ENCODE measurements around the gene KLHL40.
"Not testable (repeated sequence)": the region's sequence is repeated elsewhere in the genome, so short reads cannot be mapped to it uniquely, and the experiment has no call there.

The KLHL40 gene

DNA sequence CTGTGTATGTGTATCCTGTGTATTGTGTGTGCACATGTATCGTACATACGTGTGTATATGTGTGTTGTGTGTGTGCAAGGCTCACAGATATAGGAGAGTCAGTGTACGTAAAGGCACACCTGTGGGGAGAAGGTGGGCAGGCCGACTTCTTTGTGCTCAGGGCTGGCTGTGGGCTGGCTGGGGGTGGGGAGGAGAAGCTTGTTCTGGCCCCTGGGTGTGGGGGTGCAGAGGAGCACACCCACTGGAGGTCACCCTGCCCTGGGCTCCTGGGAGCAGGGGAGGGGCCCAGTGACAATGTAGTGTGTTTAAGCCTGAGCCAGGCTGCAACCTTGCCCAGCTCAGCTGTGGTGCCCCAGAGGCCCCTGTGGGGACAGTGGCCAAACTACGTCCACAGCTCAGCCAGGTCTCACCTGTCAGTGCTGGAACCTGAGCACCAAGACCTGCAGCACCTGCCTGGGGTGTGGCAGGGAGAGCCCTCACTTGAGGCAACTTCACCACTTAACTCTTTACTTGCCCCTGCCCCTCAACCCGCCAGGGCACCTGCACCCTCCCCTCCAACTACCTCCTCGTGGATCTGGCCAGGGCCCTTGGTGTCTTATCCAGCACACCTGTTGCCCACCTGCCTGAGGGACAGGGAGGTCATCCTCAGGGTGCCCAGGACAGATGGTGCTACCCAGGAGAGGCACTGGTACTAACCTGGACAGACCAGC, 19.9 kb downstream of the KLHL40 start:
- no peak for DNase-seq

DNA sequence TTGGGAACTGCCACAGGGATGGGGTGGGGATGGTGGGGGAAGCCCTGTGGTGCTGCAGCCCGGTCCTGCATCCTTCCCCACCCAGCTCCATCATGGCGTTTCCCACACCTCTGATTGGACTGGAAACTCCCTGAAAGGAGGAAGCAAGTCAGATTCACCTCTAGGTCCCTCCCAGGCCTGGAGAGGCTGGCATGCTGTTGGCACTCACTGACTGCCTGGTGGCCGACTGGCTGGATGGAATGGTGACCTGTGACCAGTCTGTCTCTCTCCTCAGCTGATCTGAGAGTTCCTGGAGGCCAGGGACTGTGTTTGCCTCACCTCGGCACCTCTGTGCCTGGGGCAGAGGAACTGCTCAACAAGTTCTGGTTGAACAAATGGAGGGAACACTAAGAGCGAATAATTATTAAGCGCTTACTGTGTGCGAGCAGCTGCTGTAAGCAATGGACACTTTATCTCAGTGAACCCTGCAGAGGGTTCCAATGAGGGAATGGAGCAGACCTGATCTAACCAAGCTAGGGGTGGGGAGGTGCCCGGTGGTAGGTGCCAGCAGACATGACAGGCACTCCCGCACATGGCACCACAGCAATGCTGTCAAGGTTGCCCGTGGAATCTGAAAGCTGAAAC, 20.7 kb downstream of the KLHL40 start:
- no peak for DNase-seq

DNA sequence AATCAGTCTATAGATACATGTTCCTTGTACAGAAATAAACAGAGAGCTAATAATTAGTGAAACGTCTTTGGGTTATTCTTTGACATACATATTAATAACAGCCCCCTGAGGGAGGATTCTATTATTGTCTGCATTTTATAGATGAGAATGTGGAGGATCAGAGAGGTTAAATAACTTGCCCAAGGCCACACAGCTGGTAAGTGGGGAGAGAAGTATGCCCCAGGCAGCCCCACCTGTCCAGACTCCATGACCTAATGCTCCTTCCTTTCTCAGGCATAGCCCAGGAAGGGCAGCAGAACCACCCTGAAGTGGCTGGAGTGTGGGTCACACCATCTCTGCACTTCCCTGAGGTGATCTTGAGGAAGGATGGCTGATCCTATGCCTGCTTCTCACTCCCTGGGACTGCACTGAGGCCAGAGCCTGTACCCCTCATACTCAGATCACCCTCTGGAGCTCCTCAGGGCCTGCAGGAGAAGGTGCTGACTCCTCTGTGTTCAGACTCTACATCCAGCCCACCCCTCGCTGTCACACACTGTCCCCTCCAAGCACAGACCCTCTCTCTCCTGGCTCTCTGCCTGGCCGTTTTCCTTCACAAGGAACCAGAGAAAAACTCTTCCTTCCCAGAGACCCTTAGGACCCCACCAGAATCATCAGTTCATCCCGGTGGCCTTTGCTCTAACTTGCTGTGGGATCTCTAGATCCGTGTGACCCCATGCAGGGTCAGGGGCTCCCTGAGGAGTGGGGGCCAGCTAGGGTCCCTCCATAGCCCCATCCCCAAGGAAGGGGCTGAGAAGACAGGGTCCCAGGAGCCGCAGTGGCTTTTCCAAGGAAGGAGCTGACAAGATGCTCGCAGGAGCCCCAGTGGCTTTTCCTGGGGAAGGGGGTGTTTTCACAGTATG, 21.6 kb downstream of the KLHL40 start:
- no peak for DNase-seq

DNA sequence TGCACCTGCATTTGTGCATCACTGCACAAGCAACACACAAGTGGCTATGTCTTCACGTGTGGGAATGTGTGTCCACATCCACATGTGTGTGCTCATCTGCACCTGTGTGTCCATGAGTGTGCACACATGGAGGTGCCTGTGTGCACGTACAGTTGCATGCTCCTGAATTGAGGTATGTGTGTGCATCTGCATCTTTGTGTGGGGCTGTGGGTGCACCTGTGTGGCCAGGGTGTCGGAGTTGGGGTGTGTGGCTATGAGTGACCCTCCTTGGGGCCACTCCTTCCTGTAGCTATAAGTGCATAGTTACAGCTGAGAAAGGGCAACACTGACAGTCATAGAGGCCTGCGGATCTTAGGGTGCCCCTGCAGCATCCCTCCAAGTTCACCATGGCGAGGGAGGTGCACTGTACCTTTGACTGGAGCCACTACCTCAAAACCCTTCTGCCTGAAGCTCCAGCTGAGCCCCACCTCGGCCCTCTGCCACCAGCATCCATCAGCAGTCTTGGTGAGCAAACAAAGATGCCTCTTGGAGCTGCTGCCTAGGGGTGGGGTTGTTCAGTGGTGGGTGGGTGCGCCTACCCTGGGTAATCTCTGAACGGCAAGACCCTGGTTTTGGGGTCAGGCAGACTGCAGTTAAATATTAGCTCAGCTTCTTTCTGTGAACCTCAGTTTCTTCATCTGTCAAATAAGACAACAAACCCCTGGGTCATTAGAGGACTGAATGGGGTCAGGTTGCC, 22.5 kb downstream of the KLHL40 start:
- DNase-seq = no peak

GRCh38 chr3:42708611-42709151, 23.3 kb downstream of the KLHL40 start:
- no peak for DNase-seq

DNA sequence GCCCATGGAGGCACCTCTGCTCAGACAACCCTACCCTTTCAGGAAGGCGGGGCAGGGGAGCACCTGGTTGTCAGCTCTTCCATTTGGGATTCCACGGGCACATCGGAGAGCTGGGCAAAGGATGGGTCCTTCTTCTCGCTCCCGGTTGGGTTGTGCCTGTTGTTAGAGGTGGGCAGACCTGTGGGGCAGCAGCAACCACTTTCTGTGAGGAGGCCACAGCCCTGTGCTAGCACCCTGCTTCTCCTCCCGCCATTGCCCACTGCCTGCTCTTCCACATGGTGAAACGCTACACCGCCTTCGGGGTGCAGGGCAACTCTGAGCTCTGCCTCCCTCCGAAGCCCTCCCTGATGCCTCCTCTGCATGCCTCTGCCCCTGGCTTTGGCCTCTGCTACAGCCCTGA, 24.3 kb downstream of the KLHL40 start:
- DNase-seq = no peak

- DNase-seq = no peak
Measured at GRCh38 chr3:42710323-42711021, 25.1 kb downstream of the KLHL40 start.

DNA sequence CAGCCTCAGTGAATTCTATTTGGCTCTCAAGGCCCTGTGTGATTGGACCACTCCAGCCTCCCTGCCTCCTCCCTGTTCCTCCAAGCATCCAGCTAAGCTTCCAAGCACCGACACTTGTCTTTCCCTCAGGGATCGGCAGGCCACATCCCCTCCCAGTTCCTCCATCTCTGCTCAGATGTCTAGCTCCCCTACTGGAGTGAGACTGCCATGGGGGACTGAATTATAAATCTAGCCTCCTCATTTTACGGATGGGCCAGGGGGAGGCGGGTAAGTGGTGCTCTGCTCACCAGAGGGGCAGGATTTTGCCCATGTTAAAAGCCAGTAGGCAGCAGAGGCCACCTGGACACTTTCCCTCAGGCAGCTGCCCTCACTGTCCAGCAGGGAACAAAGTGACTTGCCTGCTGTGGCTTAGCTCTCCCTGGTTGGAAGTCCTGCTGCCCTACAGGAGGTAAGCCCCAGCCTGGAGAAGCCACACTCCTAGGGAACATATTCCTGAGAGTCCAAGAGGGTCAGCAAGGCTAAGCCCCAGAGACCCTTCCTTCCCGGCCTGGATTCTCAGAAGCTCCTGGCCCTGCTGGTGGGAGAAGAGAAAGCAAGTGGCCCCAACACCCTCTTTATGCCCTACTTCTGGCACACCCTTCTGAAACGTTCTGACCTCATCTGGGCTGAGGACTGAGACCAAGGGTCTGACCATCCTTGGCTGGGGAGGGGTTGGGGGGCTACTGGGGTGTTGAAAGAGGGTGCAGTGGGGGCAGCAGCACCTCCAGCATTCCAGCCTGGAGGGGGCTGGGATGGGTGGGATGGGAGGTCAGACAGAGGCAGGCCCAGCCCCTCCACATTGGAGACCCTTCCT, 26.4 kb downstream of the KLHL40 start:
- DNase-seq = no peak

- no peak for DNase-seq
Measured at GRCh38 chr3:42712344-42712648, 27.0 kb downstream of the KLHL40 start.

DNA sequence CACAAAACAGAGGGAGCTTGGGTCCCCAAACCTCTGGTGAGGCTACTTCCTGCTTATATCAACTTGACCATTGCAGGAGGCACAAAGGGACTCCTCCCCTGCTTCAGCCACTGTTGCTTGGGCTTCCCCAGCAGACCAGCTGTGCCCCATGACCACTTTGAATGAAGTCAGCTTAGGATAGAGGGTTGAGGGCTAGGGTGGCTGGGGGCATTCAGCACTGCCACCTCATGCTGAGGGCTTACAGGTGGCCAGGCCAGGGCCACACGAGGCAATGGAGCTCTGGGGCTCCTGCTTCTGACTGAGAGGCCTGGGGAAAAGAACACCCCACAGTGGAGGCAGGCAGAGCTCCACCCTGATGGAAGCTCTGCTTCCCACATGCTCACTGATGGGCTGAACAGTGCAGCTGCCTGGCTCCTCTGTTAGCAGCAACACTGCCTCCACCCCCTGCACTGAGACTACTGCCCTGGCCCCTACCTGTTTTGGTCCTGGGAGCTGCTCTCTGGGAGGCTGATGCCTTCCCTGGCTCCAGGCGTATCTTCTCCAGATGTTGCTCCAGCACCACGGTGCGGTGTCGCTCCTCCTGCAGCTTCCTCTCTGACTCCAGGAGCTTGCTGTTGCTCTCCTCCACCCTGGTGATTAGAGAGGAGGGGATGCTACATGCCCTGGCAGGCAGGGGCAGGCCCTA, 27.5 kb downstream of the KLHL40 start:
- no peak for DNase-seq

- DNase-seq = no peak
Measured at GRCh38 chr3:42713747-42714146, 28.4 kb downstream of the KLHL40 start.

DNA sequence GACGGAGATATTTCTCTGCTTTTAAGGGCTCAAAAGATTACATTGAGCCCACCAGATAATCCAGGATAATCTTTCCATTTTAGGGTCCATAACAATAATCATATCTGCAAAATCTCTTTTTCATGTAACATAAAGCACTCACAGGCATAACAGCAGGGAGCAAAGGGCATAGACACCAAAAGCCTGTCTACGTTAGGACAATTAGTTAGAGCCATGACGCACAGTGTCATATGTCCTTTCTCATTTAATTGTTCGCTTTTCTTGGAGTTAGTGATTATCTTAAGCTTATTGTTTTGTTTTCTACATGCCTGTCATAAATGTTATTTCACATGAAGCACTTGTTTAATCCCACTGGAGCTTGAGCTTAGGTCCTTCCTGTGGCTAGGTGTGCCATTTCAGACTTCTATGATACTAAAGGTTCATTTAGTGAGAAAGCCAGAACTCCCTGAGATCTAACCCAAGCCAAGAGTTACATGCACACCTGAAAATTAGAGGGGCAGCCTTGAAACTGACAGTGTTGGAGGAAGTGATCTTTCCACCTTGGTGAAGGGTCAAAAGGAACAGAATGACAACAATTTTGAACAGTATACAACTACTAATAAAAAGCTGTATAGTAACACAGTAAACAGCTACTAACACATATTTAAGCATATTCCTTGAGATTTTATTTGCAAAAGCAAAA, 29.0 kb downstream of the KLHL40 start:
- no peak for DNase-seq

- no peak for DNase-seq
Measured at GRCh38 chr3:42717306-42717705, 32.0 kb downstream of the KLHL40 start.

- DNase-seq = no peak
Measured at GRCh38 chr3:42718338-42718737, 33.0 kb downstream of the KLHL40 start.

GRCh38 chr3:42719002-42719401, 33.7 kb downstream of the KLHL40 start:
- DNase-seq = no peak

GRCh38 chr3:42720126-42720525, 34.8 kb downstream of the KLHL40 start:
- no peak for DNase-seq

DNA sequence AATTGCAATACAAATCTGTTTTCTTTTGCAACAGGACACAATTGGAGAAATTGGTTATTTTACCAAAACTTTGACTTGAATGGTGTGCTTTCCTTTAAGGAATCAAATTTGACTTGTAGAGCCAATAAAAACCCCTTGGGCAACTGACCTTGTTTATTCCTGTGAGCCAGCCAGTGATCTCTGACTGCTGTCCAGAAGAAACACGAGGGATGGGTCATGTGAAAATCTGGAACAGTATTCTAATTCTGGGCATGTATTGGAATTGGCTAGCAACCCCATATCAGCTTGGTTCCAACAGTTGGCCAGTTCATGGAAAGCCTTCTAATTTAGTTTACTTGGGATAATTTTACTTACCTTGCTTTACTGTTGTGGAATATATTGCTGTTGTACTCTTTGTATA, 36.4 kb downstream of the KLHL40 start:
- DNase-seq = no peak

GRCh38 chr3:42722442-42722841, 37.1 kb downstream of the KLHL40 start:
- DNase-seq = not testable (repeated sequence)

GRCh38 chr3:42723219-42723618, 37.9 kb downstream of the KLHL40 start:
- no peak for DNase-seq

GRCh38 chr3:42725454-42725853, 40.1 kb downstream of the KLHL40 start:
- DNase-seq = no peak
